MCF 10A (cell line): ENCODE measurements around the gene RTP4. TPM values are rescaled to one million over a fixed set of nuclear protein-coding genes. Genes with fewer than 3 reads are reported as not detected.

Experiments used
- BruUV-seq: library from RNA; stranded (reverse); fragments of 400-500 nt; replicated peaks from 2 replicates; lab custom pipeline; 2021; lab: Mats Ljungman, UMichigan
- CTCF ChIA-PET: fragments of 300-600 bp; sonication (Branson Sonifier 250); formaldehyde crosslinking; extraction: SDS; loops from one replicate; lab custom pipeline; 2021; ENCODE audit warnings: antibody characterized with exemption, inconsistent platforms; lab: Yijun Ruan, JAX
- POLR2A ChIA-PET: fragments of 300-600, 350-650 bp; sonication (Branson Sonifier 250); formaldehyde crosslinking; extraction: SDS; loops from one replicate; lab custom pipeline; 2020; ENCODE audit warnings: antibody characterized with exemption, inconsistent platforms; lab: Yijun Ruan, JAX
- DNase-seq: peaks from one replicate; pipeline ENCODE4 v3.0.0-alpha.2; 2018; ENCODE audit not compliant: unreplicated experiment
- H3K27ac Mint-ChIP-seq: one replicate; pipeline ENCODE4 v1.8.0; 2022; ENCODE audit warnings: mild to moderate bottlenecking, low read depth, mixed read lengths; ENCODE audit not compliant: unreplicated experiment
- H3K27me3 Mint-ChIP-seq: one replicate; pipeline ENCODE4 v1.8.0; 2022; ENCODE audit warnings: mixed read lengths; ENCODE audit not compliant: insufficient read depth, unreplicated experiment
- H3K36me3 Mint-ChIP-seq: one replicate; pipeline ENCODE4 v1.8.0; 2022; ENCODE audit warnings: mild to moderate bottlenecking, moderate library complexity, mixed read lengths; ENCODE audit not compliant: insufficient read depth, unreplicated experiment
- H3K4me1 Mint-ChIP-seq: one replicate; pipeline ENCODE4 v1.8.0; 2022; ENCODE audit warnings: mixed read lengths; ENCODE audit not compliant: insufficient read depth, unreplicated experiment
- H3K4me3 Mint-ChIP-seq: one replicate; pipeline ENCODE4 v1.8.0; 2022; ENCODE audit warnings: mild to moderate bottlenecking, moderate library complexity, mixed read lengths; ENCODE audit not compliant: unreplicated experiment
- H3K9me3 Mint-ChIP-seq: one replicate; pipeline ENCODE4 v1.8.0; 2022; ENCODE audit warnings: mixed read lengths; ENCODE audit not compliant: unreplicated experiment
- CTCF ChIP-seq: fragments of 200-600 bp; IDR thresholded peaks from one replicate; pipeline ENCODE4 v1.8.0; 2022; ENCODE audit warnings: antibody characterized with exemption, mild to moderate bottlenecking; ENCODE audit not compliant: unreplicated experiment
- intact Hi-C: fragments of 100-400 bp; cut with micrococcal nuclease; formaldehyde crosslinking; loops from 2 replicates; pipeline ENCODE4 v1.14.1; 2022
- total RNA-seq: library from RNA; stranded (reverse); gene quantifications from 2 replicates; pipeline ENCODE4 v1.2.3, GENCODE V29; 2022

The RTP4 gene
- total RNA-seq, 1 experiment from 2014 or later = not detected

GRCh38 chr3:187396661-187397060 lies 28.5 kb downstream of the RTP4 start:
- no TSS peak for BruUV-seq
- H3K4me3 Mint-ChIP-seq = no peak overlapping the region
- no peaks in the 10 kb centered on the region for H3K9me3 Mint-ChIP-seq
- H3K36me3 Mint-ChIP-seq = no peaks in the 10 kb centered on the region
- ChIA-PET CTCF (no interaction called here), POLR2A (no interaction called here)
- intact Hi-C loops = no loop called here
- DNase-seq = no peak
- TF ChIP-seq CTCF = no peak
- H3K4me1 Mint-ChIP-seq = no peaks in the 10 kb centered on the region
- H3K27me3 Mint-ChIP-seq = no peaks in the 10 kb centered on the region
- H3K27ac Mint-ChIP-seq = no peak overlapping the region

GRCh38 chr3:187398955-187399354 lies 30.8 kb downstream of the RTP4 start:
- no peaks in the 10 kb centered on the region for H3K9me3 Mint-ChIP-seq
- H3K27ac Mint-ChIP-seq = no peak overlapping the region
- no peak overlapping the region for H3K4me3 Mint-ChIP-seq
- POLR2A ChIA-PET = interaction anchor here (0.7 kb wide), 1 partner anchor 48 kb away, joined by 3 read pairs; no protein-coding TSS in a partner anchor
- BruUV-seq = no TSS peak
- no peaks in the 10 kb centered on the region for H3K27me3 Mint-ChIP-seq
- intact Hi-C loops = no loop called here
- H3K36me3 Mint-ChIP-seq = no peaks in the 10 kb centered on the region
- CTCF ChIA-PET = interaction anchor here (1.0 to 1.2 kb wide), 2 partner anchors 80 to 342 kb away, joined by 3 to 4 read pairs; no protein-coding TSS in a partner anchor
- no peak for TF ChIP-seq CTCF
- peaks cover 7% of the 10 kb centered on the region for H3K4me1 Mint-ChIP-seq
- no peak for DNase-seq

- H3K27ac Mint-ChIP-seq = no peak overlapping the region
- no peak overlapping the region for H3K4me3 Mint-ChIP-seq
- no peak for DNase-seq
- no peaks in the 10 kb centered on the region for H3K9me3 Mint-ChIP-seq
- ChIA-PET CTCF (interaction anchor here (0.6 to 1.0 kb wide), 2 partner anchors 181 to 279 kb away, joined by 4 read pairs; no protein-coding TSS in a partner anchor), POLR2A (no interaction called here)
- no peaks in the 10 kb centered on the region for H3K36me3 Mint-ChIP-seq
- H3K4me1 Mint-ChIP-seq = peaks cover 9% of the 10 kb centered on the region
- no peak for TF ChIP-seq CTCF
- BruUV-seq = no TSS peak
- intact Hi-C loops = no loop called here
- no peaks in the 10 kb centered on the region for H3K27me3 Mint-ChIP-seq
These were observed 32.6 kb downstream of the RTP4 start for GRCh38 chr3:187400756-187401155.

- intact Hi-C loops = no loop called here
- no peak overlapping the region for H3K27ac Mint-ChIP-seq
- no TSS peak for BruUV-seq
- peak; percentile 59 for DNase-seq
- ChIA-PET CTCF (interaction anchor here (1.0 kb wide), 1 partner anchor 278 kb away, joined by 4 read pairs; no protein-coding TSS in a partner anchor), POLR2A (interaction anchor here (0.7 kb wide), 1 partner anchor 1246 kb away, joined by 3 read pairs; no protein-coding TSS in a partner anchor)
- no peaks in the 10 kb centered on the region for H3K36me3 Mint-ChIP-seq
- no peaks in the 10 kb centered on the region for H3K9me3 Mint-ChIP-seq
- no peak for TF ChIP-seq CTCF
- no peaks in the 10 kb centered on the region for H3K27me3 Mint-ChIP-seq
- no peak overlapping the region for H3K4me3 Mint-ChIP-seq
- peaks cover 9% of the 10 kb centered on the region for H3K4me1 Mint-ChIP-seq
These were observed 33.7 kb downstream of the RTP4 start for GRCh38 chr3:187401856-187402255.
